Panc1 (cell line): ENCODE results near the gene ACOT12. TPM values are rescaled to one million over a fixed set of nuclear protein-coding genes. Genes with fewer than 3 reads are reported as not detected.

Experiments used
- ATAC-seq: fragments of 200-7000 bp; cut with Tn5 transposase; 2 replicates; pipeline ENCODE4 v1.9.1; 2020; ENCODE audit warnings: mild to moderate bottlenecking, moderate library complexity
- BruUV-seq: library from RNA; stranded (reverse); fragments of 400-500 nt; replicated peaks from 2 replicates; lab custom pipeline; 2021; lab: Mats Ljungman, UMichigan
- CTCF ChIA-PET: fragments of 300-600 bp; sonication (Branson Sonifier 250); formaldehyde crosslinking; loops from one replicate; lab custom pipeline; 2022; ENCODE audit warnings: antibody characterized with exemption; lab: Charles Lee
- POLR2A ChIA-PET: fragments of 300-600 bp; sonication (Branson Sonifier 250); formaldehyde crosslinking; loops from one replicate; lab custom pipeline; 2022; ENCODE audit warnings: antibody characterized with exemption; lab: Charles Lee
- DNase-seq: peaks from one replicate; pipeline ENCODE4 v3.0.0-alpha.2; 2010; ENCODE audit warnings: low read depth, low spot score
- H3K27ac ChIP-seq: 2 replicates; pipeline ENCODE4 v1.5.1; 2011; ENCODE audit warnings: mild to moderate bottlenecking, low read length, inconsistent platforms
- H3K27me3 ChIP-seq: fragments of 200-500 bp; sonication (Bioruptor generic); 2 replicates; pipeline ENCODE4 v1.6.0; 2014; ENCODE audit warnings: low read length, inconsistent platforms; ENCODE audit not compliant: control insufficient read depth, insufficient read depth
- H3K36me3 ChIP-seq: fragments of 200-500 bp; sonication (Bioruptor generic); 2 replicates; pipeline ENCODE4 v1.5.1; 2014; ENCODE audit warnings: inconsistent platforms, mild to moderate bottlenecking, low read length, moderate library complexity; ENCODE audit not compliant: control insufficient read depth, insufficient read depth
- H3K4me1 ChIP-seq: 2 replicates; pipeline ENCODE4 v1.5.1; 2011; ENCODE audit warnings: inconsistent platforms, mild to moderate bottlenecking, low read length, moderate library complexity; ENCODE audit not compliant: control insufficient read depth, insufficient read depth
- H3K4me3 ChIP-seq, 2 experiments: 2 replicates each; pipeline ENCODE4 v1.5.1; 2011 to 2012; ENCODE audit warnings: low read depth in 2 of 2, low read length in 2 of 2, mild to moderate bottlenecking in 2 of 2, inconsistent platforms in 1 of 2, moderate library complexity in 1 of 2
- H3K9me3 ChIP-seq: fragments of 200-500 bp; sonication (Bioruptor generic); 2 replicates; pipeline ENCODE4 v1.5.1; 2014; ENCODE audit warnings: low read depth, mild to moderate bottlenecking, inconsistent platforms, low read length, moderate library complexity; ENCODE audit not compliant: control insufficient read depth, insufficient read depth
- POLR2AphosphoS5 ChIP-seq: IDR thresholded peaks from 2 replicates; pipeline ENCODE4 v1.6.1; 2012; ENCODE audit warnings: mild to moderate bottlenecking, low read depth, low read length, moderate library complexity
- REST ChIP-seq, 2 experiments: IDR thresholded peaks; 2 replicates each; pipeline ENCODE4 v1.6.1; 2011 to 2012; ENCODE audit warnings: low read depth in 2 of 2, control low read depth in 1 of 2, low read length in 1 of 2, mild to moderate bottlenecking in 1 of 2, moderate library complexity in 1 of 2; ENCODE audit not compliant: insufficient read depth in 1 of 2
- SIN3A ChIP-seq: IDR thresholded peaks from 2 replicates; pipeline ENCODE4 v1.6.1; 2012; ENCODE audit warnings: low read depth, mild to moderate bottlenecking, low read length, moderate library complexity, borderline replicate concordance; ENCODE audit not compliant: insufficient read depth
- TCF7L2 ChIP-seq: IDR thresholded peaks from 2 replicates; pipeline ENCODE4 v1.6.1; 2011; ENCODE audit warnings: mild to moderate bottlenecking, low read depth, low read length, inconsistent platforms
- in situ Hi-C: cut with HindIII; loops from 2 replicates; pipeline ENCODE4 v1.10.0; 2016; ENCODE audit warnings: low sequenced_read_pairs, low pct_unique_long_range_greater_than_20kb
- intact Hi-C: fragments of 100-400 bp; cut with micrococcal nuclease; formaldehyde crosslinking; loops from one replicate; pipeline ENCODE4 v1.10.0; 2022; ENCODE audit not compliant: unreplicated experiment
- total RNA-seq: library from RNA; stranded (reverse); gene quantifications from one replicate; pipeline ENCODE4 v1.2.1, GENCODE V29; 2021; ENCODE audit not compliant: unreplicated experiment
- TF ChIP-seq, protein P1 (sequence below): fragments of 450-650 bp; IDR thresholded peaks from 2 replicates; pipeline ENCODE4 v1.5.1; 2017; ENCODE audit warnings: mild to moderate bottlenecking

The ACOT12 gene
- total RNA-seq, 1 experiment from 2014 or later: 0.74 TPM

DNA sequence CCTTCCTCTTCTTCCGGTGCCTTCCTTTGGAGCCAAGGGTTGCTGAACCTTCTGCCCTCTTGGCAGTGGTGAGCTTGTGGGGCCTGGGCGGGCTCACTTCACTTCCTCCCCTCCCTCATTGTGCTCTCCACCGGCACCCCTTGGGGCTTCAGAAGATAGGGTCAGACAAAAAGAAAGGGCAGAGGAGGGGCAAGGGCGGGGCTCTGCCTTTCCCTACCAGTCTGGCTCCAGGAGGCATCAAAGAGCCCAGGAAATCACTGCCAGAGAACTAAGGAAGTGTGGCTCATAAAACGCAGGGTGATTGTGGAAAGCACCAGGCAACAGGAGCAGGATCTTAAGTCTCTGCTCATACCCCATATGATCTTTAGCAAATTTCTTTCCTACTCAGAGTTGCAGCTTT lies 34.8 kb downstream of the ACOT12 start:
- TF ChIP-seq POLR2AphosphoS5 (no peak), SIN3A (no peak), TCF7L2 (no peak), REST (IDR thresholded peaks at IDR 0.05; ENCODE audit: insufficient read depth in 1 of 2, low read depth in 2 of 2, low read length in 1 of 2) (no peak)
- TF ChIP-seq, protein P1, sequence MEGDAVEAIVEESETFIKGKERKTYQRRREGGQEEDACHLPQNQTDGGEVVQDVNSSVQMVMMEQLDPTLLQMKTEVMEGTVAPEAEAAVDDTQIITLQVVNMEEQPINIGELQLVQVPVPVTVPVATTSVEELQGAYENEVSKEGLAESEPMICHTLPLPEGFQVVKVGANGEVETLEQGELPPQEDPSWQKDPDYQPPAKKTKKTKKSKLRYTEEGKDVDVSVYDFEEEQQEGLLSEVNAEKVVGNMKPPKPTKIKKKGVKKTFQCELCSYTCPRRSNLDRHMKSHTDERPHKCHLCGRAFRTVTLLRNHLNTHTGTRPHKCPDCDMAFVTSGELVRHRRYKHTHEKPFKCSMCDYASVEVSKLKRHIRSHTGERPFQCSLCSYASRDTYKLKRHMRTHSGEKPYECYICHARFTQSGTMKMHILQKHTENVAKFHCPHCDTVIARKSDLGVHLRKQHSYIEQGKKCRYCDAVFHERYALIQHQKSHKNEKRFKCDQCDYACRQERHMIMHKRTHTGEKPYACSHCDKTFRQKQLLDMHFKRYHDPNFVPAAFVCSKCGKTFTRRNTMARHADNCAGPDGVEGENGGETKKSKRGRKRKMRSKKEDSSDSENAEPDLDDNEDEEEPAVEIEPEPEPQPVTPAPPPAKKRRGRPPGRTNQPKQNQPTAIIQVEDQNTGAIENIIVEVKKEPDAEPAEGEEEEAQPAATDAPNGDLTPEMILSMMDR: no peak
- intact Hi-C loops: no loop called here
- Histone ChIP-seq H3K4me1 (no peaks in the 10 kb centered on the region), H3K27ac (no peak overlapping the region), H3K36me3 (no peaks in the 10 kb centered on the region), H3K4me3 (no peak overlapping the region), H3K27me3 (no peaks in the 10 kb centered on the region), H3K9me3 (no peaks in the 10 kb centered on the region)
- ChIA-PET CTCF (no interaction called here), POLR2A (no interaction called here)
- DNase-seq (no peak), ATAC-seq (no peak)
- no TSS peak for BruUV-seq
- in situ Hi-C loops: no loop called here

- H3K36me3 ChIP-seq: no peaks in the 10 kb centered on the region
- H3K4me1 ChIP-seq: no peaks in the 10 kb centered on the region
- H3K9me3 ChIP-seq: no peaks in the 10 kb centered on the region
- no TSS peak for BruUV-seq
- ATAC-seq (peak; percentile 42; the same call in 1 of the 2 replicates), DNase-seq (no peak)
- H3K27me3 ChIP-seq: no peaks in the 10 kb centered on the region
- TF ChIP-seq REST (IDR thresholded peaks at IDR 0.05; ENCODE audit: insufficient read depth in 1 of 2, low read depth in 2 of 2, low read length in 1 of 2) (no peak), SIN3A (no peak), POLR2AphosphoS5 (no peak), TCF7L2 (no peak)
- TF ChIP-seq, protein P1: no peak
- ChIA-PET POLR2A (no interaction called here), CTCF (no interaction called here)
- in situ Hi-C loops (no loop called here), intact Hi-C loops (no loop called here)
- no peak overlapping the region for H3K27ac ChIP-seq
- no peak overlapping the region for H3K4me3 ChIP-seq
Observed at GRCh38 chr5:81355291-81356251, 38.4 kb downstream of the ACOT12 start.
